Central memory CD8-positive, alpha-beta T cell (primary cell): ENCODE results near the gene TMEFF2.

Source experiments
- ATAC-seq: fragments of 150-1000 bp; cut with Tn5 transposase; replicated peaks from 2 replicates; pipeline ENCODE4 v1.10.0; 2022; ENCODE audit warnings: mild to moderate bottlenecking, moderate FRiP score, moderate number of reproducible peaks; ENCODE audit not compliant: poor library complexity, severe bottlenecking; ENCODE audit errors: extremely low read depth
- DNase-seq, 2 donors: peaks; one replicate each; pipeline ENCODE4 v3.0.0; 2021; ENCODE audit warnings: low spot score in 2 of 2
- H3K27ac Mint-ChIP-seq: one replicate; pipeline ENCODE4 v1.8.0; 2022; ENCODE audit warnings: low read depth, mild to moderate bottlenecking, moderate library complexity, mixed read lengths
- H3K27me3 Mint-ChIP-seq: one replicate; pipeline ENCODE4 v1.8.0; 2022; ENCODE audit warnings: mixed read lengths
- H3K36me3 Mint-ChIP-seq: one replicate; pipeline ENCODE4 v1.8.0; 2022; ENCODE audit warnings: mild to moderate bottlenecking, moderate library complexity, mixed read lengths; ENCODE audit not compliant: insufficient read depth
- H3K4me1 Mint-ChIP-seq: one replicate; pipeline ENCODE4 v1.8.0; 2022; ENCODE audit warnings: mixed read lengths
- H3K4me3 Mint-ChIP-seq: one replicate; pipeline ENCODE4 v1.8.0; 2022; ENCODE audit warnings: mild to moderate bottlenecking, moderate library complexity, mixed read lengths
- H3K9me3 Mint-ChIP-seq: one replicate; pipeline ENCODE4 v1.8.0; 2022; ENCODE audit warnings: mixed read lengths

The TMEFF2 gene

GRCh38 chr2:191983186-191983585, 211.5 kb downstream of the TMEFF2 start:
- DNase-seq, result no peak
- Mint-ChIP-seq H3K9me3 (no peaks in the 10 kb centered on the region), H3K27ac (no peak overlapping the region)

GRCh38 chr2:191981706-191982105, 213.0 kb downstream of the TMEFF2 start:
- Mint-ChIP-seq H3K27me3 (peaks cover 45% of the 10 kb centered on the region), H3K4me3 (no peak overlapping the region), H3K27ac (no peak overlapping the region), H3K36me3 (no peaks in the 10 kb centered on the region), H3K9me3 (no peaks in the 10 kb centered on the region), H3K4me1 (no peaks in the 10 kb centered on the region)
- no peak for ATAC-seq
- no peak for DNase-seq

More at GRCh38 chr2:191983186-191983585, 211.5 kb downstream of the TMEFF2 start:
- Mint-ChIP-seq H3K4me1 (no peaks in the 10 kb centered on the region), H3K4me3 (no peak overlapping the region), H3K27me3 (peaks cover 42% of the 10 kb centered on the region), H3K36me3 (no peaks in the 10 kb centered on the region)
- ATAC-seq, result no peak

GRCh38 chr2:191980483-191980882, 214.2 kb downstream of the TMEFF2 start:
- H3K4me3 Mint-ChIP-seq, result no peak overlapping the region
- no peak for ATAC-seq
- H3K36me3 Mint-ChIP-seq, result no peaks in the 10 kb centered on the region
- no peaks in the 10 kb centered on the region for H3K9me3 Mint-ChIP-seq
- H3K4me1 Mint-ChIP-seq, result no peaks in the 10 kb centered on the region
- peaks cover 52% of the 10 kb centered on the region for H3K27me3 Mint-ChIP-seq
- H3K27ac Mint-ChIP-seq, result no peak overlapping the region
- DNase-seq, result no peak

- no peak for ATAC-seq
- no peaks in the 10 kb centered on the region for H3K4me1 Mint-ChIP-seq
- peaks cover 52% of the 10 kb centered on the region for H3K27me3 Mint-ChIP-seq
- no peak overlapping the region for H3K27ac Mint-ChIP-seq
- no peaks in the 10 kb centered on the region for H3K9me3 Mint-ChIP-seq
- H3K36me3 Mint-ChIP-seq, result no peaks in the 10 kb centered on the region
- no peak overlapping the region for H3K4me3 Mint-ChIP-seq
- DNase-seq, result no peak
These were observed 215.5 kb downstream of the TMEFF2 start for GRCh38 chr2:191979221-191979730.

GRCh38 chr2:191977754-191978153, 217.0 kb downstream of the TMEFF2 start:
- Mint-ChIP-seq H3K27ac (no peak overlapping the region), H3K4me1 (no peaks in the 10 kb centered on the region), H3K4me3 (no peak overlapping the region), H3K36me3 (no peaks in the 10 kb centered on the region), H3K9me3 (no peaks in the 10 kb centered on the region), H3K27me3 (peaks cover 44% of the 10 kb centered on the region)
- ATAC-seq (no peak), DNase-seq (no peak)

- no peaks in the 10 kb centered on the region for H3K9me3 Mint-ChIP-seq
- no peak overlapping the region for H3K27ac Mint-ChIP-seq
- no peaks in the 10 kb centered on the region for H3K4me1 Mint-ChIP-seq
- H3K27me3 Mint-ChIP-seq, result peaks cover 48% of the 10 kb centered on the region
- no peak overlapping the region for H3K4me3 Mint-ChIP-seq
- ATAC-seq (no peak), DNase-seq (no peak)
- peaks cover 3% of the 10 kb centered on the region for H3K36me3 Mint-ChIP-seq
These were observed 218.3 kb downstream of the TMEFF2 start for GRCh38 chr2:191976436-191976835.

- DNase-seq (no peak), ATAC-seq (no peak)
- H3K4me3 Mint-ChIP-seq, result no peak overlapping the region
- no peaks in the 10 kb centered on the region for H3K4me1 Mint-ChIP-seq
- H3K27ac Mint-ChIP-seq, result no peak overlapping the region
- H3K27me3 Mint-ChIP-seq, result peaks cover 34% of the 10 kb centered on the region
- H3K9me3 Mint-ChIP-seq, result no peaks in the 10 kb centered on the region
- H3K36me3 Mint-ChIP-seq, result peaks cover 3% of the 10 kb centered on the region
These were observed 220.1 kb downstream of the TMEFF2 start for GRCh38 chr2:191974676-191975075.

- no peak overlapping the region for H3K4me3 Mint-ChIP-seq
- H3K27me3 Mint-ChIP-seq, result peaks cover 33% of the 10 kb centered on the region
- ATAC-seq, result no peak
- H3K9me3 Mint-ChIP-seq, result no peaks in the 10 kb centered on the region
- H3K36me3 Mint-ChIP-seq, result peaks cover 3% of the 10 kb centered on the region
- H3K4me1 Mint-ChIP-seq, result no peaks in the 10 kb centered on the region
- H3K27ac Mint-ChIP-seq, result no peak overlapping the region
- no peak for DNase-seq
These were observed 223.9 kb downstream of the TMEFF2 start for GRCh38 chr2:191970867-191971266.

GRCh38 chr2:191968120-191968519, 226.6 kb downstream of the TMEFF2 start:
- ATAC-seq (no peak), DNase-seq (no peak)
- Mint-ChIP-seq H3K27me3 (peaks cover 50% of the 10 kb centered on the region), H3K9me3 (no peaks in the 10 kb centered on the region), H3K27ac (no peak overlapping the region), H3K4me1 (no peaks in the 10 kb centered on the region), H3K4me3 (no peak overlapping the region), H3K36me3 (peaks cover 3% of the 10 kb centered on the region)

GRCh38 chr2:191965733-191966132, 229.0 kb downstream of the TMEFF2 start:
- ATAC-seq, result no peak
- no peak for DNase-seq
- H3K27me3 Mint-ChIP-seq, result peaks cover 32% of the 10 kb centered on the region
- H3K9me3 Mint-ChIP-seq, result no peaks in the 10 kb centered on the region
- H3K27ac Mint-ChIP-seq, result no peak overlapping the region
- no peaks in the 10 kb centered on the region for H3K4me1 Mint-ChIP-seq
- H3K36me3 Mint-ChIP-seq, result no peaks in the 10 kb centered on the region
- H3K4me3 Mint-ChIP-seq, result no peak overlapping the region

GRCh38 chr2:191961556-191961955, 233.2 kb downstream of the TMEFF2 start:
- Mint-ChIP-seq H3K9me3 (no peaks in the 10 kb centered on the region), H3K4me3 (no peak overlapping the region), H3K27me3 (peaks cover 38% of the 10 kb centered on the region), H3K36me3 (no peaks in the 10 kb centered on the region), H3K27ac (no peak overlapping the region), H3K4me1 (no peaks in the 10 kb centered on the region)
- no peak for DNase-seq
- ATAC-seq, result no peak

GRCh38 chr2:191959209-191959608, 235.5 kb downstream of the TMEFF2 start:
- ATAC-seq (no peak), DNase-seq (no peak)
- Mint-ChIP-seq H3K36me3 (no peaks in the 10 kb centered on the region), H3K9me3 (no peaks in the 10 kb centered on the region), H3K4me1 (no peaks in the 10 kb centered on the region), H3K27ac (no peak overlapping the region), H3K4me3 (no peak overlapping the region), H3K27me3 (peaks cover 18% of the 10 kb centered on the region)

GRCh38 chr2:191957996-191958860, 236.5 kb downstream of the TMEFF2 start:
- Mint-ChIP-seq H3K27ac (no peak overlapping the region), H3K4me3 (no peak overlapping the region), H3K36me3 (no peaks in the 10 kb centered on the region), H3K9me3 (no peaks in the 10 kb centered on the region), H3K27me3 (peaks cover 18% of the 10 kb centered on the region), H3K4me1 (no peaks in the 10 kb centered on the region)
- ATAC-seq (no peak), DNase-seq (no peak)
